Activated naive CD8-positive, alpha-beta T cell treated with anti-CD3 and anti-CD28 coated beads for 36 hours (primary cell): ENCODE results near the gene SP3. TPM values are rescaled to one million over a fixed set of nuclear protein-coding genes. Genes with fewer than 3 reads are reported as not detected.

ENCODE experiments used
- DNase-seq: peaks from one replicate; pipeline ENCODE4 v3.0.0; 2021
- H3K27ac Mint-ChIP-seq: one replicate; pipeline ENCODE4 v1.8.0; 2022; ENCODE audit warnings: mild to moderate bottlenecking, moderate library complexity, mixed read lengths
- H3K27me3 Mint-ChIP-seq: one replicate; pipeline ENCODE4 v1.8.0; 2022; ENCODE audit warnings: mild to moderate bottlenecking, mixed read lengths
- H3K36me3 Mint-ChIP-seq: one replicate; pipeline ENCODE4 v1.8.0; 2021; ENCODE audit warnings: mild to moderate bottlenecking, mixed read lengths
- H3K4me1 Mint-ChIP-seq: one replicate; pipeline ENCODE4 v1.8.0; 2021; ENCODE audit warnings: mixed read lengths
- H3K4me3 Mint-ChIP-seq: one replicate; pipeline ENCODE4 v1.8.0; 2022; ENCODE audit warnings: mild to moderate bottlenecking, moderate library complexity, mixed read lengths
- H3K9me3 Mint-ChIP-seq: one replicate; pipeline ENCODE4 v1.8.0; 2022; ENCODE audit warnings: mixed read lengths
- total RNA-seq, 2 experiments: library from RNA; stranded (reverse); gene quantifications; one replicate each; pipeline ENCODE4 v1.2.3, GENCODE V29; 2021

Gene SP3
- total RNA-seq, 2 experiments from 2014 or later: 84.7 to 86.8 TPM

GRCh38 chr2:173881886-173882285 lies 83.3 kb downstream of the SP3 start:
- H3K36me3 Mint-ChIP-seq: no peaks in the 10 kb centered on the region
- no peaks in the 10 kb centered on the region for H3K9me3 Mint-ChIP-seq
- no peak overlapping the region for H3K4me3 Mint-ChIP-seq
- no peak overlapping the region for H3K27ac Mint-ChIP-seq
- DNase-seq: no peak
- peaks cover 23% of the 10 kb centered on the region for H3K27me3 Mint-ChIP-seq
- H3K4me1 Mint-ChIP-seq: peaks cover 2% of the 10 kb centered on the region

- no peaks in the 10 kb centered on the region for H3K9me3 Mint-ChIP-seq
- no peak overlapping the region for H3K27ac Mint-ChIP-seq
- peaks cover 2% of the 10 kb centered on the region for H3K4me1 Mint-ChIP-seq
- H3K4me3 Mint-ChIP-seq: no peak overlapping the region
- no peaks in the 10 kb centered on the region for H3K36me3 Mint-ChIP-seq
- peaks cover 23% of the 10 kb centered on the region for H3K27me3 Mint-ChIP-seq
- DNase-seq: no peak
These were observed 83.7 kb downstream of the SP3 start for GRCh38 chr2:173881461-173881860.

GRCh38 chr2:173880561-173880960 lies 84.6 kb downstream of the SP3 start:
- peaks cover 2% of the 10 kb centered on the region for H3K4me1 Mint-ChIP-seq
- no peak overlapping the region for H3K27ac Mint-ChIP-seq
- no peaks in the 10 kb centered on the region for H3K9me3 Mint-ChIP-seq
- H3K4me3 Mint-ChIP-seq: no peak overlapping the region
- H3K27me3 Mint-ChIP-seq: peaks cover 23% of the 10 kb centered on the region
- no peaks in the 10 kb centered on the region for H3K36me3 Mint-ChIP-seq
- DNase-seq: no peak

GRCh38 chr2:173876833-173877413 lies 88.2 kb downstream of the SP3 start:
- H3K4me1 Mint-ChIP-seq: no peaks in the 10 kb centered on the region
- no peaks in the 10 kb centered on the region for H3K36me3 Mint-ChIP-seq
- DNase-seq: no peak
- H3K9me3 Mint-ChIP-seq: no peaks in the 10 kb centered on the region
- H3K27me3 Mint-ChIP-seq: peaks cover 19% of the 10 kb centered on the region
- no peak overlapping the region for H3K27ac Mint-ChIP-seq
- H3K4me3 Mint-ChIP-seq: no peak overlapping the region

GRCh38 chr2:173874894-173875237 lies 90.3 kb downstream of the SP3 start:
- H3K27me3 Mint-ChIP-seq: peaks cover 8% of the 10 kb centered on the region
- H3K4me1 Mint-ChIP-seq: no peaks in the 10 kb centered on the region

GRCh38 chr2:173874003-173874893 lies 90.9 kb downstream of the SP3 start:
- no peak overlapping the region for H3K27ac Mint-ChIP-seq
- no peaks in the 10 kb centered on the region for H3K9me3 Mint-ChIP-seq
- H3K36me3 Mint-ChIP-seq: no peaks in the 10 kb centered on the region
- no peaks in the 10 kb centered on the region for H3K4me1 Mint-ChIP-seq
- H3K27me3 Mint-ChIP-seq: peaks cover 1% of the 10 kb centered on the region
- H3K4me3 Mint-ChIP-seq: no peak overlapping the region
- DNase-seq: no peak

More at GRCh38 chr2:173874894-173875237, 90.3 kb downstream of the SP3 start:
- no peaks in the 10 kb centered on the region for H3K36me3 Mint-ChIP-seq
- H3K4me3 Mint-ChIP-seq: no peak overlapping the region
- H3K27ac Mint-ChIP-seq: no peak overlapping the region
- DNase-seq: no peak
- no peaks in the 10 kb centered on the region for H3K9me3 Mint-ChIP-seq

GRCh38 chr2:173872714-173873113 lies 92.5 kb downstream of the SP3 start:
- DNase-seq: no peak
- no peaks in the 10 kb centered on the region for H3K9me3 Mint-ChIP-seq
- H3K4me1 Mint-ChIP-seq: no peaks in the 10 kb centered on the region
- H3K4me3 Mint-ChIP-seq: no peak overlapping the region
- no peak overlapping the region for H3K27ac Mint-ChIP-seq
- H3K36me3 Mint-ChIP-seq: no peaks in the 10 kb centered on the region
- no peaks in the 10 kb centered on the region for H3K27me3 Mint-ChIP-seq

- no peaks in the 10 kb centered on the region for H3K36me3 Mint-ChIP-seq
- no peaks in the 10 kb centered on the region for H3K4me1 Mint-ChIP-seq
- H3K27ac Mint-ChIP-seq: no peak overlapping the region
- H3K4me3 Mint-ChIP-seq: no peak overlapping the region
- no peaks in the 10 kb centered on the region for H3K9me3 Mint-ChIP-seq
- no peak for DNase-seq
- peaks cover 5% of the 10 kb centered on the region for H3K27me3 Mint-ChIP-seq
These were observed 95.6 kb downstream of the SP3 start for GRCh38 chr2:173869244-173870229.

GRCh38 chr2:173868406-173868805 lies 96.8 kb downstream of the SP3 start:
- H3K27me3 Mint-ChIP-seq: peaks cover 5% of the 10 kb centered on the region
- DNase-seq: no peak
- H3K27ac Mint-ChIP-seq: no peak overlapping the region
- H3K9me3 Mint-ChIP-seq: no peaks in the 10 kb centered on the region
- H3K4me3 Mint-ChIP-seq: no peak overlapping the region
- H3K4me1 Mint-ChIP-seq: no peaks in the 10 kb centered on the region
- H3K36me3 Mint-ChIP-seq: no peaks in the 10 kb centered on the region

- Mint-ChIP-seq H3K9me3 (no peaks in the 10 kb centered on the region), H3K27me3 (peaks cover 5% of the 10 kb centered on the region), H3K36me3 (no peaks in the 10 kb centered on the region), H3K4me3 (no peak overlapping the region), H3K4me1 (no peaks in the 10 kb centered on the region), H3K27ac (no peak overlapping the region)
- DNase-seq: no peak
These were observed 98.1 kb downstream of the SP3 start for GRCh38 chr2:173866874-173867618.

GRCh38 chr2:173865971-173866873 lies 99.0 kb downstream of the SP3 start:
- Mint-ChIP-seq H3K27ac (no peak overlapping the region), H3K9me3 (no peaks in the 10 kb centered on the region), H3K27me3 (peaks cover 5% of the 10 kb centered on the region), H3K36me3 (no peaks in the 10 kb centered on the region), H3K4me3 (no peak overlapping the region), H3K4me1 (no peaks in the 10 kb centered on the region)
- no peak for DNase-seq

GRCh38 chr2:173862612-173863217 lies 102.5 kb downstream of the SP3 start:
- H3K4me3 Mint-ChIP-seq: no peak overlapping the region
- H3K27ac Mint-ChIP-seq: no peak overlapping the region
- peaks cover 5% of the 10 kb centered on the region for H3K27me3 Mint-ChIP-seq
- peaks cover 5% of the 10 kb centered on the region for H3K4me1 Mint-ChIP-seq
- no peaks in the 10 kb centered on the region for H3K36me3 Mint-ChIP-seq
- no peaks in the 10 kb centered on the region for H3K9me3 Mint-ChIP-seq
- DNase-seq: no peak

- Mint-ChIP-seq H3K27me3 (no peaks in the 10 kb centered on the region), H3K9me3 (no peaks in the 10 kb centered on the region), H3K36me3 (no peaks in the 10 kb centered on the region), H3K4me1 (peaks cover 5% of the 10 kb centered on the region), H3K4me3 (no peak overlapping the region), H3K27ac (no peak overlapping the region)
- no peak for DNase-seq
These were observed 104.6 kb downstream of the SP3 start for GRCh38 chr2:173860566-173860965.
